ENCODE measurements around the gene RBMS1.

GRCh38 chr2:160343404-160343803, 150.2 kb downstream of the RBMS1 start:
- TF ChIP-seq POLR2AphosphoS5 (IDR thresholded peaks at IDR 0.05): no peak
- no peak for TF ChIP-seq POLR2A (IDR thresholded peaks at IDR 0.05)
- TF ChIP-seq, protein P1, sequence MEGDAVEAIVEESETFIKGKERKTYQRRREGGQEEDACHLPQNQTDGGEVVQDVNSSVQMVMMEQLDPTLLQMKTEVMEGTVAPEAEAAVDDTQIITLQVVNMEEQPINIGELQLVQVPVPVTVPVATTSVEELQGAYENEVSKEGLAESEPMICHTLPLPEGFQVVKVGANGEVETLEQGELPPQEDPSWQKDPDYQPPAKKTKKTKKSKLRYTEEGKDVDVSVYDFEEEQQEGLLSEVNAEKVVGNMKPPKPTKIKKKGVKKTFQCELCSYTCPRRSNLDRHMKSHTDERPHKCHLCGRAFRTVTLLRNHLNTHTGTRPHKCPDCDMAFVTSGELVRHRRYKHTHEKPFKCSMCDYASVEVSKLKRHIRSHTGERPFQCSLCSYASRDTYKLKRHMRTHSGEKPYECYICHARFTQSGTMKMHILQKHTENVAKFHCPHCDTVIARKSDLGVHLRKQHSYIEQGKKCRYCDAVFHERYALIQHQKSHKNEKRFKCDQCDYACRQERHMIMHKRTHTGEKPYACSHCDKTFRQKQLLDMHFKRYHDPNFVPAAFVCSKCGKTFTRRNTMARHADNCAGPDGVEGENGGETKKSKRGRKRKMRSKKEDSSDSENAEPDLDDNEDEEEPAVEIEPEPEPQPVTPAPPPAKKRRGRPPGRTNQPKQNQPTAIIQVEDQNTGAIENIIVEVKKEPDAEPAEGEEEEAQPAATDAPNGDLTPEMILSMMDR (IDR thresholded peaks at IDR 0.05): no peak

All from gastroesophageal sphincter (tissue), 3 donors.